ELR (cell line): ENCODE data around the gene PSMD3.

Source experiments
- DNase-seq: peaks from one replicate; pipeline ENCODE4 v3.0.0-alpha.2; 2015; ENCODE audit warnings: low read depth

The PSMD3 gene

GRCh38 chr17:39960524-39961041 is 20.0 kb upstream of the PSMD3 start:
- DNase-seq, result no peak

GRCh38 chr17:39962642-39963220 is 17.9 kb upstream of the PSMD3 start, which contains the start of gene GSDMA:
Gene GSDMA (plus strand): TSS chr17:39963004. CDS start chr17:39965688, 2,684 bp downstream.
- DNase-seq, result no peak

GRCh38 chr17:39963829-39964228 is 16.8 kb upstream of the PSMD3 start:
- DNase-seq, result no peak

GRCh38 chr17:39965017-39965699 is 15.4 kb upstream of the PSMD3 start:
- DNase-seq, result no peak

GRCh38 chr17:39966771-39967170 is 13.8 kb upstream of the PSMD3 start:
- DNase-seq, result no peak

- DNase-seq, result no peak
Measured at GRCh38 chr17:39968761-39969160, 11.8 kb upstream of the PSMD3 start.

- no peak for DNase-seq
Measured at GRCh38 chr17:39969375-39969774, 11.2 kb upstream of the PSMD3 start.

GRCh38 chr17:39970157-39970692 is 10.4 kb upstream of the PSMD3 start:
- DNase-seq, result no peak

- DNase-seq, result no peak
Measured at GRCh38 chr17:39971076-39971603, 9.5 kb upstream of the PSMD3 start.

GRCh38 chr17:39972271-39972670 is 8.3 kb upstream of the PSMD3 start:
- no peak for DNase-seq

GRCh38 chr17:39973496-39973895 is 7.1 kb upstream of the PSMD3 start:
- no peak for DNase-seq

GRCh38 chr17:39974433-39974832 is 6.2 kb upstream of the PSMD3 start:
- DNase-seq, result no peak

- DNase-seq, result no peak
Measured at GRCh38 chr17:39975801-39976200, 4.8 kb upstream of the PSMD3 start.

- DNase-seq, result peak; percentile 96
Measured at GRCh38 chr17:39979016-39979670, 1.5 kb upstream of the PSMD3 start.

GRCh38 chr17:39979893-39980350 is 685 bp upstream of the PSMD3 start:
- DNase-seq, result peak; percentile 64

- peak; percentile 11 for DNase-seq
Measured at GRCh38 chr17:39981207-39981741, 667 bp downstream of the PSMD3 start.

GRCh38 chr17:39981766-39982375 is 1.3 kb downstream of the PSMD3 start:
- no peak for DNase-seq

GRCh38 chr17:39988206-39988810 is 7.7 kb downstream of the PSMD3 start:
- no peak for DNase-seq

- DNase-seq, result no peak
Measured at GRCh38 chr17:39994448-39994847, 13.8 kb downstream of the PSMD3 start.

- no peak for DNase-seq
Measured at GRCh38 chr17:39995438-39995837, 14.8 kb downstream of the PSMD3 start.

GRCh38 chr17:39996162-39996561 is 15.6 kb downstream of the PSMD3 start:
- DNase-seq, result no peak
